HL-60/S4 treated with phorbol 12-myristate 13-acetate at 8.2 ng/mL for 4 days and 3 days (cell line): ENCODE data around the gene CHRNE.
"Not testable (repeated sequence)": the region's sequence is repeated elsewhere in the genome, so short reads cannot be mapped to it uniquely, and the experiment has no call there.

Experiments
- in situ Hi-C: fragments of 300-500 bp; cut with MboI; formaldehyde crosslinking; loops from 2 replicates; pipeline ENCODE4 v1.15.0; 2022; ENCODE audit warnings: low sequenced_read_pairs

The CHRNE gene

DNA sequence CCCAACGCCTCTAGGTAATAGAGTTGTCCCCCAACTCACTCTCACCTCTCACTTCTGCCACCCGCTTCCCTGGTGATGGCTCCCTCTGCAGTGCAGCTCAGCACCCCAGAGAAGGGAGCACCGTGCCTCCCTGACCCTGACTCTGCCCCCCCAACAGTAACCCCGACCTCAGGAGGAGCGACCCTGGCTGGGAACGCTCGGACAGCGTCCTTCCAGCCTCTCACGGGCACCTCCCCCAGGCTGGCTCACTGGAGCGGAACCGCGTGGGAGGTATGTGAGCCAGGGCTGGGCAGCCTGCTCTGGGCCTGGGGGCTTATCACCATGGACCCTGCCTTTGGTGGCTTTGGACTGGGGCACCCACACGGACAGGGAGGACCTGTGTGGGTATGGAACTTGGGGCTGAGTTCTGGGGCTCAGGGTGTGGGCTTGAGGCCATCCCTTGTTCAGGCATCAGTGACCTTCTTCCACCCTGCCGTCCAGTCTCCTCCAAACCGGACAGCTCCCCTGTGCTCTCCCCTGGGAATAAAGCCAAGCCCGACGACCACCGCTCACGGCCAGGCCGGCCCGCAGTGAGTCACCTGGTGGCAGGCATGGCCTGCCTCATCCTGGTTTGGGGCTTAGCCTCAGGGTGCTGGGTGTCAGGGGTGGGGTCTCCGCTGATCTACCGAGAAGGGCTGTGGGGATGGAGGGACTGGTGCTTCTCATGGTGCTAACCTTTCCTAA, 10.2 kb downstream of the CHRNE start:
- in situ Hi-C loops: loop anchor here (25.0 kb wide), 1 partner anchor 330 kb away; the partner anchor contains the start of genes GGT6 and MYBBP1A

DNA sequence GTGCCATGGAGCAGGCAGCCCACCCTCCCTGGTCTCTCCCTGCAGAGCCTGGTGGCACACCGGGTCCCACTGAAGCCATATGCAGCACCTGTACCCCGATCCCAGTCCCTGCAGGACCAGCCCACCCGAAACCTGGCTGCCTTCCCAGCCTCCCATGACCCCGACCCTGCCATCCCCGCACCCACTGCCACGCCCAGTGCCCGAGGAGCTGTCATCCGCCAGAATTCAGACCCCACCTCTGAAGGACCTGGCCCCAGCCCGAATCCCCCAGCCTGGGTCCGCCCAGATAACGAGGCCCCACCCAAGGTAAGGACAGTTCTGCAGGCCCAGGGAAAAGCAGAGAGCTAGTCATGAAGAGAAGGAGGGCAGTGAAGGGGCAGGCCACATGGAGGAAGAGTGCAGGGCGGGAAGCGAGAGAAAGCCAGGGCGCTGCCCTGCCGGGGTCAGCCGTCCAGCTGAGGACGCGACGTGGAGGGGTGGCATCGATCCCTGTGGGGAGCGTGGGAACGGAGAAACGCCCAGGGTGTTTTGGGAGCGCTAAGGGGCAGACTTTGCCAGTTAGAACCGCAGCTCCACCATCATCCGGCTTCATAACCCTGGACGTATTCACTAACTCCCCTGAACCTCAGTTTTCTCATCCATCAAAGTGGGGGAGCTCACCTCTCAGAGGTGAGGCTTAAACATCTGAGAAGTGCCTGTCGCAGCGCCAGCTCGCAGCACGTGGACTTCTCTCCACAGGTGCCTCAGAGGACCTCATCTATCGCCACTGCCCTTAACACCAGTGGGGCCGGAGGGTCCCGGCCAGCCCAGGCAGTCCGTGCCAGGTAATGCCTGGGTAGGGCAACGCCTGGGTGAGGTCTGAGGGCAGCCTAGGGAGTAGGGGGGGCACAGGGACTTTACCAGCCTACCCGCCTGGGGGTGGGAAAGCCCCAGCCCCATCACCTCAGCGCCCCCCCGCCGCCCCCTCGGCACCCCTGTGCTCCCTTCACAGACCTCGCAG, 11.2 kb downstream of the CHRNE start:
- in situ Hi-C loops: loop anchor here (25.0 kb wide), 1 partner anchor 329 kb away; the partner anchor contains the start of genes GGT6 and MYBBP1A

DNA sequence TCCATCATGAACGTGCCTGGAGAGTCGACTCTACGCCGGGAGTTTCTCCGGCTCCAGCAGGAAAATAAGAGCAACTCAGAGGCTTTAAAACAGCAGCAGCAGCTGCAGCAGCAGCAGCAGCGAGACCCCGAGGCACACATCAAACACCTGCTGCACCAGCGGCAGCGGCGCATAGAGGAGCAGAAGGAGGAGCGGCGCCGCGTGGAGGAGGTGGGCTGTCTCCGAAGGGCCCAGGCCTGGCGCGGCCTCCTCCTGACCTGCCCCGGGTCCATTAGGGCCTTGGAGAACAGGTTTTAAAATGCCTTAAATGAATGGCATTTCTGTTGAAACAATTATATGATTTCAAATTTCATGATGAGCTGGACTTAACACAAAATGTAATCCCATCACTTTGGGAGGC, 15.3 kb downstream of the CHRNE start:
- in situ Hi-C loops: loop anchor here (10.0 to 25.0 kb wide), 2 partner anchors 173 to 325 kb away; partner anchors contain the start of genes ARRB2, GGT6 and MYBBP1A

DNA sequence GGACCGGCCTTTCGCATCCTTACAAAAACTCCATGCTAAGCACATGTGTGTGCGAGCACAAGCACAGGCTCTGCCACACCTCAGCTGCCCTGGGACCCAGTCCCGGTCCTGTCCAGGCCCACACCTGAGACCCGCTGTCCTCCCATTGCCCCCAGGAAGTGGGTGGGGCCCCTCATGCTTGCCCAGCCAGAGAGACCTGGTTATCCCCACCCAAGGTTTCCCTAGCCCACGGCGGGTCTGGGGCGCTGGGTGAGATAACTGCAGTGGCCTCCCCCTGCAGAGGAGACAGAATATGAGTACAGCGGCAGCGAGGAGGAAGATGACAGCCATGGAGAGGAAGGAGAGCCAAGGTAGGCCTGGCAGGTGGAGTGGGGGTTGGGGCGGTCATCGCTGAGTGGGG, 16.1 kb downstream of the CHRNE start:
- in situ Hi-C loops: loop anchor here (10.0 to 25.0 kb wide), 2 partner anchors 172 to 325 kb away; partner anchors contain the start of genes ARRB2, GGT6 and MYBBP1A

DNA sequence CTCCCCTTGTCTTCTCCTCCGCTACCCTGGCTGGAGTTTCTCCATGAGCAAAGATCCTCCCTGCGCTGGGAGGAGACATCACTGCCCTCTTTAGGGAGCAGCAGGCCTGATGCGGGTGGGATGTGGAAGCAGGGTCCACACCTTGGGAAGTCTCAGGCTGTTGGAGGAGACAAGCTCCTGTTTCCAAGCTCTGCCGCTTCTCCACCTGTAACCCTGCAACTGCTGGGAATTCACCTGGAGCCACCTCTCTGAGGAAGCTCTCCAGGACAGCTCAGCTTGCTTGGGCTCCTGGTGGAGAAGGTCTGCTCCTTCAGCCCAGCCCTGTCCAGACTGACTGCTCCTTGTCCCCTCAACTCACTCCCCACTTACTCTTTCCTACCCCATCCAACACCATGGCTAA, 18.4 kb downstream of the CHRNE start:
- in situ Hi-C loops: loop anchor here (10.0 to 25.0 kb wide), 2 partner anchors 170 to 322 kb away; partner anchors contain the start of genes ARRB2, GGT6 and MYBBP1A

DNA sequence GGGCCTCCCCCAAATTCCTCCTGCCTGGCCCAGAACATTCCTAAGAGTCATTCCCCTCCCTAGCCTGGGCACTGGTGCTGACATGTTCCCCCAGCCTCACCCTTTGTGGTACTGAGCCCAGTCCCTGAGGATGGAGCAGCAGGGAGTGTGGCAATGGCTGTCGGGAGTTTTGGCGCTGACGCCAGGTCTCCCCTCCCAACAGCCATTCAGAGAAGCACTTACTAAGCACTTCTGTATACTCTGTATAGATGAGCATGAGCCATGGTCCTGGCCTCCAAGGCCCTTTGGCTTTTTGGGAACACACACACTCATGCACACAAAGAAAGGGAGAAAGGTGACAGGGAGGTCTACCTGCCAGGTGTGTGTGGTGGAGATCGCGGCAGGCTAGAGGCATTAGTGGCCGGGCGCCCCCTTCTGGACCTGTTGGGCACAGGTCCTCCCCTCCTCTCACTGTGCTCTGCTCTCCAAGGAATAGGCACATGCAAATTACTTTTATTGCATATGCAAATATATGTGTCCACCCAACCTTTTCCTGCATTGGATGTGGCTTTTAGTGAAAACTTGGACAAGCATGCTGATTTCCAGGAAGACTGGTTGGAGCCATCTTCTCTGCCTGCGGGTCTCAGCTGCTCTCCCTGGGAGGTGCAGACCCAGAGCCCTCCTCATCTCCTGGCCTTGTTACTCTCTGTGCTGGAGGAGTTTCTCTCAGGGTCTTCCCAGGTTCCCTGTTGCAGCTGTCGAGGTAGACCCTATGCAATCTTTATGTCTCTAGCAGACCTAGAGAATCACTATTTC, 20.9 kb downstream of the CHRNE start:
- in situ Hi-C loops: loop anchor here (10.0 to 25.0 kb wide), 2 partner anchors 167 to 320 kb away; partner anchors contain the start of genes ARRB2, GGT6 and MYBBP1A

DNA sequence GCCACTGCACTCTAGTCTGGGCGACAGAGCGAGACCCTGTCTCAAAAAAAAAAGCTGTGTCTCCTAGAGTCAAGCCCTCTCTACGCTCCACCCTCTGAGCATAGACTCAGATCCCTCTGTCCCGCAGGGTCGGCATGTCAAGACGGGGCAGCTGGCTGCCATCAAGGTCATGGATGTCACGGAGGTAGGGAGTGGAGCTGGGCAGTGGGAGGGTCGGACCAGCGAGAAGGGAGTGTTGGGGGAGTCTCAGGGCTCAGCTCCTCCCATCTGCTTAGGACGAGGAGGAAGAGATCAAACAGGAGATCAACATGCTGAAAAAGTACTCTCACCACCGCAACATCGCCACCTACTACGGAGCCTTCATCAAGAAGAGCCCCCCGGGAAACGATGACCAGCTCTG, 22.0 kb downstream of the CHRNE start:
- in situ Hi-C loops: loop anchor here (10.0 to 25.0 kb wide), 2 partner anchors 166 to 319 kb away; partner anchors contain the start of genes ARRB2, GGT6 and MYBBP1A

DNA sequence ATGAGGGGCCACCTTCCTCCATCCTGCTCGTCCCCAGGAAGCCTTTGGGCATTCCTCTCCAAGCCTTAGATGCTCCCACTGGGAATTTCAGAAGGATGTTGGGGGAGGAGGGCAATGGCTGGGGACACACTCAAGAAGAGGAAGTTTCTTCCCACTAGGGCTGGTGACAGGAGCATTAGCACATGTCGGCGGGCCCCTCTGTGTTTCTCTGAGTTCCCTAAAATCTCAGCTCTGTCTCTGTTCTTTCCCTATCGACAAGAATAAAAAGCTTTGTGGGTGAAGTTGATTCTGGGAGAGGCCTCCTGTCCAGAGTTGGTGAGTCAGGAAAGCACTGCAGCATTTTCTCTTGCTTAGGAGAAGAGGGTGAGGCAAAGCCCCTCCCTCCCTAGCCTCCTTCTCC, 23.3 kb downstream of the CHRNE start:
- in situ Hi-C loops: loop anchor here (25.0 kb wide), 1 partner anchor 317 kb away; the partner anchor contains the start of genes GGT6 and MYBBP1A

DNA sequence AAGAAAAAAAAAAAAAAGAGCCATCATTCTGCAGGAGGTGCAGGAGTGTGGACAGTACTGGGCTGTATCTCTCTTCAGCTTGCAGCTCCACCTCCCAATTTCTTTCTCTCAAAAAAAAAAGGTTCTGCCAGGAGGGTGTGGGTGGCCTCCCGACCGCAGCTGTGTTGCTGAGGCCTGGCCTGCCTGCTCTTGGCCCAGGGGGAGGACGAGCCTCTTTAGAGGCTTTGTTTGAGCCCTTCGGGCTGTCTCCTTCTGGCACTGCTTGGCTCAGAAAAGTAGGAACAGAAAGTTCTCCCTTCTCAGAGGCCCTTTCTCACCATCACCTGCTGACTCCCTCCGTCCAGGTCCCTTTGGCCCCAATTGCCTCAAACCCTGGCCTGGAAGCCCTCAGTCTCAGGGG, 25.8 kb downstream of the CHRNE start:
- in situ Hi-C loops: loop anchor here (25.0 kb wide), 1 partner anchor 315 kb away; the partner anchor contains the start of genes GGT6 and MYBBP1A

DNA sequence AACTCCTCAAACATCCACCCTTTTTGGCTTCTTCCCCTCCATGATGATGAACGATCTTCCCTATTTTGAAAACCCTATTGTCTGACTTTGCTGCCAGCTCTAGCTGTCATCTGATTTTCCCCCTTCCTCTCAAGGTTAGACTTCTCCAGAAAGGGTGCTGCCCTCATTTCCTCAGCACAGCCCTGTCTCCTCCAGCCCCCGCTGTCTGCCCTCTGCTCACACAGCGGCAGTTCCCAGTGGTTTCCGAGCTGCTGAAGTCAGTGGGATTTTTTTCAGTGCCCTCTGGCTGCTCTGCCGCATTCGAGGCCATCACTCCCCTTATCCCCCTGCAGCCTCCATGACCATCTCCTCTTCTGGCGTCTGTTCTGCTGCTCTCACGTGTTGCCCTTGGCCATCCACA, 30.1 kb downstream of the CHRNE start:
- in situ Hi-C loops: no loop called here

DNA sequence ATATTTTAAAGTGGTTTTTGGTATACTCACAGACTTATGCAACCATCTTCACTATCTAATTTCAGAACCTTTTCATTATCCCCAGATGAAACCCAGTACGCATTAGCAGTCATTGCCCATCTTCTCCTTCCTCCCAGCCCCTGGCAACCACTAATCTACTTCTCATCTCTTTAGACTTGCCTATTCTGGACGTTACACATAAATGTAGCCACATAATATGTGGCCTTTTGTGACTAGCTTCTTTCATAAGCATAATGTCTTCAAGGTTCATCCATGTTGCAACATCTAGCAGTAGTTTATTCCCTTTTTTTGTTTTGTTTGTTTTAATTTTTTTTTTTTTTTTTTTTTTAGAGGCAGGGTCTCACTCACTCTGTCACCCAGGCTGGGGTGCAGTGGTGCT, 32.0 kb downstream of the CHRNE start:
- in situ Hi-C loops: no loop called here

DNA sequence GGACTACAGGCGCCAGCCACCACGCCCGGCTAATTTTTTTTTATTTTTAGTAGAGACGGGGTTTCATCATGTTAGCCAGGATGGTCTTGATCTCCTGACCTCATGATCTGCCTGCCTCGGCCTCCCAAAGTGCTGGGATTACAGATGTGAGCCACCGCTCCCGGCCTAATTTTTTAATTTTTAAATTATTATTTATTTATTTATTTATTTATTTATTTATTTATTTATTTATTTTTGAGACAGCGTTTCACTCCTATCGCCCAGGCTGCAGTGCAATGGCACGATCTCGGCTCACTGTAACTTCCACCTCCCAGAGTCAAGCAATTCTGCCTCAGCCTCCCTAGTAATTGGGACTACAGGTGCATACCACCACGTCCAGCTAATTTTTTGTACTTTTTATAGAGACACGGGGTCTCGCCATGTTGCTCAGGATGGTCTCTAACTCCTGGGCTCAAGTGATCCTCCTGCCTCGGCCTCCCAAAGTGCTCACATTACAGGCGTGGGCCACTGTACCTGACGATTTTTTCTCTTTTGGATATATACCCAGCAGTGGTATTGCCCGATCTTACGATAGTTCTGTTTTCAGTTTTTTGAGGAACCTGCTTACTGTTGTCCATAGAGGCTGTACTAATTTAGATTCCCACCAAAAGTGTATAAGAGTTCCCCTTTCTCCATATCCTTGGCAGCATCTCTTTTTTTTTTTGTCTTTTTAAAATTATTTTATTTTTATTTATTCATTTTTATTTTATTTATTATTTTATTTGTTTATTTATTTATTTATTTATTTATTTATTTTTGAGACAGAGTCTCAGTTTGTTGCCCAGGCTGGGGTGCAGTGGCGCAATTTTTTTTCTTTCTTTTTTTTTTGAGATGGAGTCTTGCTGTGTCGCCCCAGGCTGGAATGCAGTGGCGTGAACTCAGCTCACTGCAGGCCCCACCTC, 33.6 kb downstream of the CHRNE start:
- in situ Hi-C loops: not testable (repeated sequence)

DNA sequence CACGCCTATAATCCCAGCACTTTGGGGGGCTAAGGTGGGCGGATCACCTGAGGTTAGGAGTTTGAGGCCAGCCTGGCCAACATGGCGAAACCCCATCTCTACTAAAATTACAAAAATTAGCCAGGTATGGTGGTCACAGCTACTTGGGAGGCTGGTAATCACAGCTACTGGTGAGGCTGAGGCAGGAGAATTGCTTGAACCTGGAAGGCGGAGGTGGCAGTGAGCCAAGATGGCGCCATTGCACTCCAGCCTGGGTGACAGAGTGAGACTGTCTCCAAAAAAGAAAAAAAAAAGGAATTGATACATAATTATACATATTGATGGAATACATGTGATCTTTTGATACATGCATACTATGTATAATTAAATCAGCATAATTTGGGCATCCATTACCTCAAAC, 35.4 kb downstream of the CHRNE start:
- in situ Hi-C loops: not testable (repeated sequence)

DNA sequence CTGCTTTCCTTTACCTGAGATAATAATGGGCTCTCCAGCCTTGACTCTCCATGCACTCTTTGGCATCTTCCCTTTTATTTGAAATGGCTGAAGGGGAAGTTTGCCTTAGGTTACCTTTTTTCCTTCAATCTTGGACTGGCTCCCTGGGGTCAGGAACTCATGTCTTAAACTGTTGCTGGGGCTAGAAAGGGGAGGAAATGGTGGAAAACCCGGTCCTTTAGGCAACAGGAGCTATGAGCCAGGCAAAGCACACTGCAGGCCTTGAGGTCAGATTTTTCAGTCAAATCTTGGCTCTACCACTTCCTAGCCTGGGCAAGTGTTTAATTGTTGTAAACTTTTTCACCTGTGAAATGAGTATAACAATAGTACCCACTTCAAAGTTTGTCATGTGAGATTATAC, 39.6 kb downstream of the CHRNE start:
- in situ Hi-C loops: no loop called here

DNA sequence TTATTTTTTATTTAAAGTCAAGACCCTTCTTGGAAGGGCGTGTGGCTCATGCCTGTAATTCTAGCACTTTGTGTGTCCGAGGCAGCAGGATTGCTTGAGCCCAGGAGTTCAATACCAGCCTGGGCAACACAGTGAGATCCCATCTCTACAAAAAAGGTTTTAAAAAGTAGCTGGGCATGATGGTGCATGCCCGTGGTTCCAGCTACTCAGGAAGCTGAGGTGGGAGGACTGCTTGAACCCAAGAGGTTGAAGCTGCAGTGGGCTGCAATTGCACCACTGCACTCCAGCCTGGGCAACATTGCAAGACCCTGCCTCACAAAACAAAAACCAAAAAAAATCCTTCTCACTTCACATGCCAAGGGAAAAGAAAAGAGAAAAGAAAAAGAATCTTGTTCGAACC, 40.2 kb downstream of the CHRNE start:
- in situ Hi-C loops: no loop called here

DNA sequence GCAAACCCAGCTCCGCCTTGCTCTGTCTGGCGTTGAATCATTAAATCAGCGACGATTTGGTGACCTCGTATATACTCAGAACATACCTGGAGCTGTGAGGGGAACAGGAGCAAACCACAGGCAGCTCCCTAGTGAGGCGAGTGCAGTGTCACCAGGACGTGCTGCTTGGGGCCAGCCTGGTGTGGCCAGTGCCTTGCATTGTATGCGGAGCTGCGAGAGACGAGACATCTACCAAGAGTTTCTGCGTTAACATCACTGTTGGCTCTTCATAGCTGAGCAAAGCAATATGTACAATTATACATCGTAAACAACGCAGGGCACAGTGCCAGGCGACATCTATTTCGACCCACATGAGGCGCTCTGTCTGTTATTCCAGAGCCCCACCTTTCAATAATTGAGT, 41.8 kb downstream of the CHRNE start:
- in situ Hi-C loops: no loop called here

DNA sequence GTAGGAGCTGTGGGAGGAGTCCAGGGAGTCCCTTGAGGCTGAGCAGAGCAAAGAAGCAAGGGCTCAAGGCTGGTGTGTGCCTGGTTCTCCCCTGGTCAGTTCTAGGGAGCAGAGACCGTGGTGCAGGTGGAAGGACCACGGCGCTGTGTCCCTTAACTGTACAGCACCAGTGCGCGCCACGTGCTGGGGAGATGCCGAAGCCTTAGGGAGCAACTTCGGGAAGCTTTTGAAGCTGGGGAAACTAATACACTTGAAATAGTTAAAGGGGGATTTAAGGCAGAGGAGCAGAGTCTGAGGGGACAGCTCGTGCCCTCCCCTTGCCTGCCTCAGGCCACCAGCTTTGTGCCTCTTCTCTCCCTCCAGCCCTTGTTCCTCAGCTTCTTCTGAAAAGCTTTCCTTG, 42.2 kb downstream of the CHRNE start:
- in situ Hi-C loops: no loop called here

DNA sequence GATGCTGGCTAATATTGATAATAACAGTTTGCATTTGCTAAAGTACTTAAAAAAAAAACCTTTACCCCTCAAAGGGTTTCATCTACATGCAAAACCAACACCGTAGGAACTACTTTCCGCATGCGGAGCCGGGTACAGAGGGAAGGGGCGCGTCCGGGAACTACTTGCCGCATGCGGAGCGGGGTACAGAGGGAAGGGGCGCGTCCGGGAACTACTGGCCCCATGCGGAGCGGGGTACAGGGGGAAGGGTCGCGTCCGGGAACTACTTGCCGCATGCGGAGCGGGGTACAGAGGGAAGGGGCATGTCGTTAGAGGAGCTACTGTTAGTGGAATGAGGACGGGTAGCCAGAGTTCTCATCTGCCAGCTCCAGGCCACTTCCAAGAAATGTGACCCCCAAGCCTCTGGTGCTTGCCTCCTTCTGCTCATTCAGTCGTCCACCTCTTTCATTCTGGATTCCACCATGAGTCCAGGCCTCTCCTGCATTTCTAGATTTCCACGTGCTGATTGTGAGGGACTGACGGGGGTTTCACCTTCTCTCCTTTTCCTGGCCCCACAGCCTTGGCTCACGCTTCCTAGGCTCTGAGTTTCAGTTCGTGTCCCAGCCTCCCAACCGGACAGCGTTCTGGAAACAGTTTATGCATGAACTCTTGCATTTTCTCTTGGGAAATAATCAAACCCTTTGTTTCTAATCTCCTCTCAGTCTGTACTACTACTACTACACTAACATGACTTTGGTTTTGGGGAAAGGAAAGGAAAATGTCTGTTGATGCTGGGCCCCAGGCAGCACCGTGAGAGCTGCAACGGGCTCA, 42.9 kb downstream of the CHRNE start:
- in situ Hi-C loops: no loop called here
